Measurements from ENCODE around the gene SLIT3. TPM values are rescaled to one million over a fixed set of nuclear protein-coding genes. Genes with fewer than 3 reads are reported as not detected.

SLIT3 gene
- polyA plus RNA-seq, 1 of the 3 experiments (the other 2 are of a cell fraction), result 119 TPM

DNA sequence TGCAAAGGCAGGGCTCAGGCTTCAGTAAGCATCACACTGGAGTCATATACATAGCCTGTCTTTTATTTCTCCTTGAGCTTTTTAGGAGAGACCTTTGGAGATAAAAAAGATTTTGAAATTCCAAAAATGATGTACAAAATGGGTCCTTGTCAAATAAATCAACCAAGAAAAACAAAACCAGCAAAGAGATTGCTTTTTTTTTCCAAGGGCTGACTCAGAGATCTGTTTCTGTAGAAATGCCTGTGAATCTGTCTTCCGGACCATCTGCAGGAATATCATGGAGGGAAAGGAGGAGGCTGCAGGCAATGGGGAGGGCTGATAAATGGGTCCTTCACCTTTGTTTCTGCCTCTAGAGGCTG, 77.4 kb downstream of the SLIT3 start:
- no peak for DNase-seq
- no peak overlapping the region for H2AFZ ChIP-seq (ENCODE audit: low read depth)
- H3K9me2 ChIP-seq, result no peaks in the 10 kb centered on the region
- H3K27me3 ChIP-seq (ENCODE audit: insufficient read depth), result no peaks in the 10 kb centered on the region
- peaks cover 31 to 49% of the 10 kb centered on the region in 2 experiments for H3K4me1 ChIP-seq (ENCODE audit: control insufficient read depth in 1 of 2, insufficient read depth in 2 of 2, low read depth in 1 of 2, low read length in 1 of 2)
- H3K36me3 ChIP-seq (replicated peaks in 1 of 2; ENCODE audit: control insufficient read depth in 1 of 2, insufficient read depth in 2 of 2, low read length in 1 of 2), result peaks cover 3 to 9% of the 10 kb centered on the region in 2 experiments
- H3K4me3 ChIP-seq (ENCODE audit: low read depth in 2 of 2, low read length in 1 of 2), result no peak overlapping the region
- H3K9me3 ChIP-seq, result no peaks in the 10 kb centered on the region
- POLR2A ChIA-PET, result interaction anchor here (0.9 kb wide), 1 partner anchor 55 kb away, joined by 3 read pairs; no protein-coding TSS in a partner anchor
- 13% methylated on average over 1 of the region's 1 CpG for WGBS (ENCODE audit: low lambda C conversion rate)
- H3K4me2 ChIP-seq, result peak overlapping the region; percentile 77
- H3K9ac ChIP-seq, result peak overlapping the region; percentile 60; the same call in 1 of the 2 replicates
- peak overlapping the region; percentile 91 to 99 for H3K27ac ChIP-seq (ENCODE audit: low read depth in 2 of 2, low read length in 1 of 2)
- CTCF ChIA-PET, result interaction anchor here (1.2 to 1.3 kb wide), 2 partner anchors 42 to 75 kb away, joined by 3 read pairs; no protein-coding TSS in a partner anchor
- peaks cover 4% of the 10 kb centered on the region; the same call in 1 of the 2 replicates for H4K20me1 ChIP-seq (ENCODE audit: insufficient read depth)
- H3K79me2 ChIP-seq (ENCODE audit: insufficient read depth), result peaks cover 36% of the 10 kb centered on the region
- H3F3A ChIP-seq (replicated peaks; ENCODE audit: insufficient read depth), result peaks cover 25% of the 10 kb centered on the region
- no peak for TF ChIP-seq SMC3 (IDR thresholded peaks at IDR 0.05; ENCODE audit: low read depth, low read length)
- TF ChIP-seq MXI1 (IDR thresholded peaks at IDR 0.05; ENCODE audit: low read depth, low read length), result no peak
- no peak; the same call in 1 of the 2 replicates for TF ChIP-seq TAF1 (IDR thresholded peaks at IDR 0.05; ENCODE audit: borderline replicate concordance, low read depth, low read length)
- peak; percentile 81; the same call in 1 of the 2 replicates for TF ChIP-seq TEAD4 (IDR thresholded peaks at IDR 0.05; ENCODE audit: borderline replicate concordance, insufficient read depth)
- 0 out of 2 replicates have a peak, but pooled peaks have one; percentile 24 for TF ChIP-seq SIN3A (IDR thresholded peaks at IDR 0.05; ENCODE audit: borderline replicate concordance, low read depth, low read length)
- 0 out of 2 replicates have a peak, but pooled peaks have one; percentile 49 for TF ChIP-seq FOXM1 (IDR thresholded peaks at IDR 0.05; ENCODE audit: low read depth)
- peak; percentile 42; the same call in 1 of the 2 replicates for TF ChIP-seq MEF2A (IDR thresholded peaks at IDR 0.05; ENCODE audit: borderline replicate concordance, low read depth)
- TF ChIP-seq, protein P1, sequence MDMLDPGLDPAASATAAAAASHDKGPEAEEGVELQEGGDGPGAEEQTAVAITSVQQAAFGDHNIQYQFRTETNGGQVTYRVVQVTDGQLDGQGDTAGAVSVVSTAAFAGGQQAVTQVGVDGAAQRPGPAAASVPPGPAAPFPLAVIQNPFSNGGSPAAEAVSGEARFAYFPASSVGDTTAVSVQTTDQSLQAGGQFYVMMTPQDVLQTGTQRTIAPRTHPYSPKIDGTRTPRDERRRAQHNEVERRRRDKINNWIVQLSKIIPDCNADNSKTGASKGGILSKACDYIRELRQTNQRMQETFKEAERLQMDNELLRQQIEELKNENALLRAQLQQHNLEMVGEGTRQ (IDR thresholded peaks at IDR 0.05; ENCODE audit: borderline replicate concordance, low read depth, low read length), result no peak
- peak; percentile 77 for TF ChIP-seq RXRA (IDR thresholded peaks at IDR 0.05; ENCODE audit: borderline replicate concordance, low read depth)
- TF ChIP-seq, protein P2, sequence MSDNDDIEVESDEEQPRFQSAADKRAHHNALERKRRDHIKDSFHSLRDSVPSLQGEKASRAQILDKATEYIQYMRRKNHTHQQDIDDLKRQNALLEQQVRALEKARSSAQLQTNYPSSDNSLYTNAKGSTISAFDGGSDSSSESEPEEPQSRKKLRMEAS (IDR thresholded peaks at IDR 0.05; ENCODE audit: low read depth), result no peak; the same call in 1 of the 2 replicates
- TF ChIP-seq YY1 (IDR thresholded peaks at IDR 0.05; ENCODE audit: low read depth), result peak; percentile 71
- peak; percentile 96 for TF ChIP-seq PBX3 (IDR thresholded peaks at IDR 0.05)
- TF ChIP-seq USF1 (IDR thresholded peaks at IDR 0.05; ENCODE audit: borderline replicate concordance, low read depth), result no peak
- no peak for TF ChIP-seq RFX5 (IDR thresholded peaks at IDR 0.05; ENCODE audit: low read length)
- TF ChIP-seq GATA2 (CRISPR knock-in tag; IDR thresholded peaks at IDR 0.05), result no peak
- TF ChIP-seq, protein P3, sequence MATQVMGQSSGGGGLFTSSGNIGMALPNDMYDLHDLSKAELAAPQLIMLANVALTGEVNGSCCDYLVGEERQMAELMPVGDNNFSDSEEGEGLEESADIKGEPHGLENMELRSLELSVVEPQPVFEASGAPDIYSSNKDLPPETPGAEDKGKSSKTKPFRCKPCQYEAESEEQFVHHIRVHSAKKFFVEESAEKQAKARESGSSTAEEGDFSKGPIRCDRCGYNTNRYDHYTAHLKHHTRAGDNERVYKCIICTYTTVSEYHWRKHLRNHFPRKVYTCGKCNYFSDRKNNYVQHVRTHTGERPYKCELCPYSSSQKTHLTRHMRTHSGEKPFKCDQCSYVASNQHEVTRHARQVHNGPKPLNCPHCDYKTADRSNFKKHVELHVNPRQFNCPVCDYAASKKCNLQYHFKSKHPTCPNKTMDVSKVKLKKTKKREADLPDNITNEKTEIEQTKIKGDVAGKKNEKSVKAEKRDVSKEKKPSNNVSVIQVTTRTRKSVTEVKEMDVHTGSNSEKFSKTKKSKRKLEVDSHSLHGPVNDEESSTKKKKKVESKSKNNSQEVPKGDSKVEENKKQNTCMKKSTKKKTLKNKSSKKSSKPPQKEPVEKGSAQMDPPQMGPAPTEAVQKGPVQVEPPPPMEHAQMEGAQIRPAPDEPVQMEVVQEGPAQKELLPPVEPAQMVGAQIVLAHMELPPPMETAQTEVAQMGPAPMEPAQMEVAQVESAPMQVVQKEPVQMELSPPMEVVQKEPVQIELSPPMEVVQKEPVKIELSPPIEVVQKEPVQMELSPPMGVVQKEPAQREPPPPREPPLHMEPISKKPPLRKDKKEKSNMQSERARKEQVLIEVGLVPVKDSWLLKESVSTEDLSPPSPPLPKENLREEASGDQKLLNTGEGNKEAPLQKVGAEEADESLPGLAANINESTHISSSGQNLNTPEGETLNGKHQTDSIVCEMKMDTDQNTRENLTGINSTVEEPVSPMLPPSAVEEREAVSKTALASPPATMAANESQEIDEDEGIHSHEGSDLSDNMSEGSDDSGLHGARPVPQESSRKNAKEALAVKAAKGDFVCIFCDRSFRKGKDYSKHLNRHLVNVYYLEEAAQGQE (IDR thresholded peaks at IDR 0.05; ENCODE audit: low read depth, low read length), result no peak
- peak; percentile 74; the same call in 1 of the 2 replicates for TF ChIP-seq NFIC (IDR thresholded peaks at IDR 0.05; ENCODE audit: borderline replicate concordance)
- no peak for TF ChIP-seq NRF1 (IDR thresholded peaks at IDR 0.05; ENCODE audit: low read depth, low read length)
- peak; percentile 96 for TF ChIP-seq TCF12 (IDR thresholded peaks at IDR 0.05)
- no peak for TF ChIP-seq FOXJ3 (CRISPR knock-in tag; IDR thresholded peaks at IDR 0.05)
- TF ChIP-seq EP300 (IDR thresholded peaks at IDR 0.05; ENCODE audit: borderline replicate concordance in 1 of 2, low read depth in 1 of 2, low read length in 1 of 2), result peak in 1 of 2 experiments; percentile 94; a peak in 2 of 4 replicates
- peak; percentile 90 for TF ChIP-seq FOSL2 (IDR thresholded peaks at IDR 0.05; ENCODE audit: borderline replicate concordance, low read depth)
- TF ChIP-seq, protein P4, sequence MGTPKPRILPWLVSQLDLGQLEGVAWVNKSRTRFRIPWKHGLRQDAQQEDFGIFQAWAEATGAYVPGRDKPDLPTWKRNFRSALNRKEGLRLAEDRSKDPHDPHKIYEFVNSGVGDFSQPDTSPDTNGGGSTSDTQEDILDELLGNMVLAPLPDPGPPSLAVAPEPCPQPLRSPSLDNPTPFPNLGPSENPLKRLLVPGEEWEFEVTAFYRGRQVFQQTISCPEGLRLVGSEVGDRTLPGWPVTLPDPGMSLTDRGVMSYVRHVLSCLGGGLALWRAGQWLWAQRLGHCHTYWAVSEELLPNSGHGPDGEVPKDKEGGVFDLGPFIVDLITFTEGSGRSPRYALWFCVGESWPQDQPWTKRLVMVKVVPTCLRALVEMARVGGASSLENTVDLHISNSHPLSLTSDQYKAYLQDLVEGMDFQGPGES (IDR thresholded peaks at IDR 0.05; ENCODE audit: low read depth, low read length), result no peak
- peak; percentile 58; the same call in 1 of the 2 replicates for TF ChIP-seq POLR2AphosphoS5 (IDR thresholded peaks at IDR 0.05; ENCODE audit: low read depth, low read length)
- peak; percentile 94 for TF ChIP-seq JUND (IDR thresholded peaks at IDR 0.05)
- TF ChIP-seq CHD2 (IDR thresholded peaks at IDR 0.05; ENCODE audit: low read length, partially characterized antibody), result no peak
- no peak for TF ChIP-seq RCOR1 (IDR thresholded peaks at IDR 0.05; ENCODE audit: low read length)

Measured in SK-N-SH (cell line).